Fibroblast of lung (primary cell): ENCODE measurements around the gene PCMTD2. TPM values are rescaled to one million over a fixed set of nuclear protein-coding genes. Genes with fewer than 3 reads are reported as not detected.

Source experiments
- DNase-seq, 2 donors: peaks; one replicate each; pipeline versions ENCODE4 v3.0.0 to v3.0.0-alpha.2; 2010; ENCODE audit warnings: low read depth in 2 of 2
- H2AFZ ChIP-seq: 2 replicates; pipeline ENCODE4 v1.5.1; 2012; ENCODE audit warnings: low read length, control low read depth, inconsistent platforms
- H3K27ac ChIP-seq: 2 replicates; pipeline ENCODE4 v1.5.1; 2011; ENCODE audit warnings: low read length, control low read depth; ENCODE audit not compliant: insufficient read depth
- H3K27me3 ChIP-seq: 2 replicates; pipeline ENCODE4 v1.5.1; 2011; ENCODE audit warnings: mild to moderate bottlenecking, low read length; ENCODE audit not compliant: control insufficient read depth, insufficient read depth
- H3K36me3 ChIP-seq: 2 replicates; pipeline ENCODE4 v1.5.1; 2011; ENCODE audit warnings: low read length; ENCODE audit not compliant: control insufficient read depth, insufficient read depth
- H3K4me1 ChIP-seq: 2 replicates; pipeline ENCODE4 v1.5.1; 2011; ENCODE audit warnings: low read length; ENCODE audit not compliant: control insufficient read depth, insufficient read depth; ENCODE audit errors: extremely low read depth
- H3K4me2 ChIP-seq: 2 replicates; pipeline ENCODE4 v1.5.1; 2011; ENCODE audit warnings: low read length, control low read depth; ENCODE audit not compliant: insufficient read depth; ENCODE audit errors: extremely low read depth
- H3K4me3 ChIP-seq, 4 experiments: fragments of 200-600 bp in 1 of 4; sonication (generic) in 1 of 4; replicated peaks in 1 of 4; 2 replicates each; pipeline ENCODE4 v1.5.1; 2011 to 2016; ENCODE audit warnings: low read length in 4 of 4, low read depth in 3 of 4, mild to moderate bottlenecking in 3 of 4, control low read depth in 2 of 4, inconsistent platforms in 1 of 4, mixed read lengths in 1 of 4; ENCODE audit not compliant: insufficient read depth in 1 of 4; ENCODE audit errors: control extremely low read depth in 1 of 4
- H3K79me2 ChIP-seq: 2 replicates; pipeline ENCODE4 v1.5.1; 2012; ENCODE audit warnings: mild to moderate bottlenecking, low read length, inconsistent platforms; ENCODE audit not compliant: control insufficient read depth, insufficient read depth
- H3K9ac ChIP-seq: 2 replicates; pipeline ENCODE4 v1.5.1; 2011; ENCODE audit warnings: mild to moderate bottlenecking, low read length, control low read depth; ENCODE audit not compliant: insufficient read depth
- H3K9me3 ChIP-seq: 2 replicates; pipeline ENCODE4 v1.5.1; 2012; ENCODE audit warnings: low read depth, low read length; ENCODE audit not compliant: control insufficient read depth, insufficient read depth
- H4K20me1 ChIP-seq: 2 replicates; pipeline ENCODE4 v1.5.1; 2011; ENCODE audit warnings: low read length; ENCODE audit not compliant: control insufficient read depth, insufficient read depth; ENCODE audit errors: extremely low read depth
- EZH2 ChIP-seq: IDR thresholded peaks from 2 replicates; pipeline ENCODE4 v1.5.1; 2012; ENCODE audit warnings: low read length, control low read depth, mild to moderate bottlenecking; ENCODE audit errors: missing control alignments
- polyA plus RNA-seq, 2 donors: library from polyadenylated mRNA; depleted of rRNA in 1 of 2; stranded (reverse) in 1 of 2; unstranded in 1 of 2; fragments of >200 nt; gene quantifications; 2 replicates each; pipeline ENCODE4 v1.2.1, GENCODE V29; 2011 to 2012; ENCODE audit warnings: missing spikeins in 1 of 2
- total RNA-seq: library from RNA; depleted of rRNA; stranded (reverse); fragments of >200 nt; gene quantifications from 2 replicates; pipeline ENCODE4 v1.2.1, GENCODE V29; 2014
- TF ChIP-seq, protein P1 (sequence below), 2 donors: IDR thresholded peaks in 1 of 2; conservative IDR thresholded peaks in 1 of 2; 1 replicate in 1 of 2; 2 replicates in 1 of 2; pipeline ENCODE4 v1.5.1; 2011 to 2012; ENCODE audit warnings: low read length in 2 of 2, control low read depth in 1 of 2, inconsistent platforms in 1 of 2, low read depth in 1 of 2, mild to moderate bottlenecking in 1 of 2

The PCMTD2 gene
- total and polyA plus RNA-seq, 2 donors (not counting 1 experiment from before 2014, with no cell fraction given), result 39.5 to 42.9 TPM

DNA sequence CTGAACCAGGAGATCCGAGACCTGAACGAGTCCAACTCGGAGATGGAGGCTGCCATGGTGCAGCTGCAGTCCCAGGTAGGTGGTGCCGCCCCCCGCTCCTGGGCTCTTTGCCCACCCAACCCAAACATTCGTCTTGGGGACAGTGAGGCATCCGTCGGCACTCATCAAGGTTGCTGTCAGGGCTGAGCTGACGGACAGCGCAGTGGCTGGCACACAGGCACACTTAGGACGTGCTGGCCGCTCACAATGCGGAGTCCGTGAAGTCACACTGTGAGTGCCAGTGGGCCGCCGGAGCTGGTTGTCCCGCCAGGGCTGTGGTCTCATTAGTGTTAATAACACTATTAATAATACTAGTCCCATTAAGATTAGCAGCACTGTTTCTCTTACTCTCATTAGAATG lies 18.2 kb upstream of the PCMTD2 start:
- Histone ChIP-seq H3K27ac (no peak overlapping the region), H3K27me3 (no peaks in the 10 kb centered on the region), H2AFZ (no peak overlapping the region), H3K9me3 (no peaks in the 10 kb centered on the region), H3K36me3 (no peaks in the 10 kb centered on the region), H3K4me1 (no peaks in the 10 kb centered on the region), H3K4me3 (no peak overlapping the region), H3K4me2 (no peak overlapping the region), H4K20me1 (no peaks in the 10 kb centered on the region), H3K79me2 (no peaks in the 10 kb centered on the region), H3K9ac (no peak overlapping the region)
- DNase-seq, result no peak
- no peak for TF ChIP-seq EZH2
- TF ChIP-seq, protein P1, sequence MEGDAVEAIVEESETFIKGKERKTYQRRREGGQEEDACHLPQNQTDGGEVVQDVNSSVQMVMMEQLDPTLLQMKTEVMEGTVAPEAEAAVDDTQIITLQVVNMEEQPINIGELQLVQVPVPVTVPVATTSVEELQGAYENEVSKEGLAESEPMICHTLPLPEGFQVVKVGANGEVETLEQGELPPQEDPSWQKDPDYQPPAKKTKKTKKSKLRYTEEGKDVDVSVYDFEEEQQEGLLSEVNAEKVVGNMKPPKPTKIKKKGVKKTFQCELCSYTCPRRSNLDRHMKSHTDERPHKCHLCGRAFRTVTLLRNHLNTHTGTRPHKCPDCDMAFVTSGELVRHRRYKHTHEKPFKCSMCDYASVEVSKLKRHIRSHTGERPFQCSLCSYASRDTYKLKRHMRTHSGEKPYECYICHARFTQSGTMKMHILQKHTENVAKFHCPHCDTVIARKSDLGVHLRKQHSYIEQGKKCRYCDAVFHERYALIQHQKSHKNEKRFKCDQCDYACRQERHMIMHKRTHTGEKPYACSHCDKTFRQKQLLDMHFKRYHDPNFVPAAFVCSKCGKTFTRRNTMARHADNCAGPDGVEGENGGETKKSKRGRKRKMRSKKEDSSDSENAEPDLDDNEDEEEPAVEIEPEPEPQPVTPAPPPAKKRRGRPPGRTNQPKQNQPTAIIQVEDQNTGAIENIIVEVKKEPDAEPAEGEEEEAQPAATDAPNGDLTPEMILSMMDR (conservative IDR thresholded peaks at IDR 0.05 in 1 of 2, IDR thresholded peaks at IDR 0.05 in 1 of 2; ENCODE audit: low read depth in 1 of 2, low read length in 2 of 2), result no peak

DNA sequence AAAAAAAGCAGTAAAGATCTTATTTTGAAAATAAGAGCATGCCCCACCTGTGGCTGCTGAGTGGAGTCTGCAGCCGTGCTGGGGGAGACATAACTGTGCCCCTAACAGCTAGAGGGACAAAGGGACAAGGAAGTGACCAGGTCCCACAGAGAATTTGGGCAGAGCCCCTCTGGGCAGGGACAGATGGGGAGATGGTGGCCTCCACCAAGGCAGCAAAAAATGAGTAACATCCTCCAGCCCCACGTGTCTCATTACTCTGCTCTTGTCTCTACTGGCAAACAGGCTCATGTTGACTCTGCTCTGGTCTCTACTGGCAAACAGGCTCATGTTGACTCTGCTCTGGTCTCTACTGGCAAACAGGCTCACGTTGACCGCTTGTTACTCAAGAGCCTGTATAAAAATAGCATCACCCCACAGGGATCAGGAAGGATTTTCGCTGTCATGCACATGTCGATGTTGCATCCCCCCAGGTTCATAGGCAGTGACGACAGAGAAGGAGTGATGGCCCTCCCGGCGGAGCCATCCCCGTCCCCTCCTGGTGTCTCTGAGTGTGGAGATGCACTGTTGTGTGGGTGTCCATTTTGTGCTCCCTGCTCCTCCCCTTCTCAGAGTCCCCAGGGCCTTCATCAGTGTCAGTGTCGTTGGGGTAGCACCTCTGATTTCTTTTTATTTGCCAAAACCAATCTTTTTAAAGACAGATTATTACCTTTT lies 17.3 kb upstream of the PCMTD2 start:
- Histone ChIP-seq H3K9ac (no peak overlapping the region), H3K36me3 (no peaks in the 10 kb centered on the region), H2AFZ (no peak overlapping the region), H3K79me2 (no peaks in the 10 kb centered on the region), H3K4me3 (no peak overlapping the region), H3K27ac (no peak overlapping the region), H4K20me1 (no peaks in the 10 kb centered on the region), H3K27me3 (peaks cover under 1% of the 10 kb centered on the region), H3K9me3 (no peaks in the 10 kb centered on the region), H3K4me2 (no peak overlapping the region), H3K4me1 (no peaks in the 10 kb centered on the region)
- no peak for TF ChIP-seq EZH2
- TF ChIP-seq, protein P1 (conservative IDR thresholded peaks at IDR 0.05 in 1 of 2, IDR thresholded peaks at IDR 0.05 in 1 of 2; ENCODE audit: low read depth in 1 of 2, low read length in 2 of 2), result no peak
- no peak for DNase-seq

DNA sequence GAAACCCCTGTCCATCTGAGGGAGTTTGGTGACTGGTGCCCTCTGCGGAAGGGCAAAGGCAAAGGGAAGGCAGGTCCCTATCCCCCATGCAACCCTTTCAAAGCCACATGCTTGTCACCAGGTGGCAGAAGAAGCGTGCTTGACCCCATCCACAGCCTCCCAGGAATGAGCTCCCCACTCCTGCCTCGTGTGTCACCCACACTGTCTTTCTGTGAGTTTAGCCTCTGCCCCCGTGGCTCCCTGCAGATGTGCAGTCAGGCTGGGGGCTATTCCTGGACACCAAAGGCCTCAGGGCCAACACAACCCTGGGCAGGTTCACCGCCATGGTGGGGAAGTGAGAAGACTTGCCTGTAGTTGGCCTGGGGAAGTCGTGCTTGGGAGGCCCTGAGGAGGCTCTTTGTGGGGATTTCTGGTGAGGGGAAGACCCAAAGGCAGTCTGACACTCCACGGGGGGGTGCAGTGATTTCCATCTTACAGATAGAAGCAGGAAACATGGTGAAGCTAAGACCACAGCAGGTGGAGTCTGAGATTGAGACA lies 16.6 kb upstream of the PCMTD2 start:
- no peaks in the 10 kb centered on the region for H4K20me1 ChIP-seq
- H3K79me2 ChIP-seq, result no peaks in the 10 kb centered on the region
- no peak overlapping the region for H3K4me3 ChIP-seq
- H3K9me3 ChIP-seq, result no peaks in the 10 kb centered on the region
- H3K36me3 ChIP-seq, result no peaks in the 10 kb centered on the region
- DNase-seq, result no peak
- no peak overlapping the region for H3K9ac ChIP-seq
- no peak overlapping the region for H2AFZ ChIP-seq
- no peak overlapping the region for H3K4me2 ChIP-seq
- no peaks in the 10 kb centered on the region for H3K4me1 ChIP-seq
- peaks cover 2% of the 10 kb centered on the region for H3K27me3 ChIP-seq
- no peak overlapping the region for H3K27ac ChIP-seq
- TF ChIP-seq, protein P1 (conservative IDR thresholded peaks at IDR 0.05 in 1 of 2, IDR thresholded peaks at IDR 0.05 in 1 of 2; ENCODE audit: low read depth in 1 of 2, low read length in 2 of 2), result no peak
- TF ChIP-seq EZH2, result no peak
